HepG2 (cell line): ENCODE results near the gene KLHL17. TPM values are rescaled to one million over a fixed set of nuclear protein-coding genes. Genes with fewer than 3 reads are reported as not detected.
A peak's percentile ranks its signal among the peaks of the same experiment; 100 is the strongest.

Experiments used
- ARID2 ChIP-seq: sonication (generic); formaldehyde crosslinking; IDR thresholded peaks from 2 replicates; pipeline ENCODE4 v1.8.1; 2022; ENCODE audit warnings: mild to moderate bottlenecking, missing genetic modification reagents, borderline replicate concordance
- CBX5 ChIP-seq: sonication (generic); formaldehyde crosslinking; IDR thresholded peaks from 2 replicates; pipeline ENCODE4 v1.4.0; 2020; ENCODE audit warnings: missing genetic modification reagents, borderline replicate concordance
- CCAR2 ChIP-seq: fragments of 200-400 bp; formaldehyde crosslinking; optimal IDR thresholded peaks from 2 replicates; pipeline ENCODE3; 2018; ENCODE audit warnings: low read depth, mild to moderate bottlenecking, low read length, moderate library complexity
- ERF ChIP-seq: IDR thresholded peaks from 2 replicates; pipeline ENCODE4 v1.6.1; 2018; ENCODE audit warnings: missing biosample characterization, missing genetic modification reagents
- NR2F1 ChIP-seq, 2 experiments: fragments of 450-650 bp in 1 of 2; formaldehyde crosslinking in 1 of 2; IDR thresholded peaks; 2 replicates each; pipeline versions ENCODE4 v1.5.0 to v1.6.1; 2016 to 2020; ENCODE audit warnings: mild to moderate bottlenecking in 1 of 2, missing compliant biosample characterization in 1 of 2, missing genetic modification reagents in 1 of 2, moderate library complexity in 1 of 2
- NR2F6 ChIP-seq, 2 experiments: IDR thresholded peaks; 2 replicates each; pipeline ENCODE4 v1.6.1; 2016; ENCODE audit warnings: antibody characterized with exemption in 1 of 2, mild to moderate bottlenecking in 1 of 2
- RXRA ChIP-seq: sonication (generic); formaldehyde crosslinking; IDR thresholded peaks from 2 replicates; pipeline ENCODE4 v1.5.1; 2020; ENCODE audit warnings: missing genetic modification reagents
- SPEN ChIP-seq: sonication (generic); formaldehyde crosslinking; IDR thresholded peaks from 2 replicates; pipeline ENCODE4 v1.5.1; 2020; ENCODE audit warnings: low read depth, mild to moderate bottlenecking, missing genetic modification reagents
- U2AF1 ChIP-seq: fragments of 200-400 bp; formaldehyde crosslinking; optimal IDR thresholded peaks from 2 replicates; pipeline ENCODE3; 2017; ENCODE audit warnings: mild to moderate bottlenecking, low read depth, low read length
- WIZ ChIP-seq: sonication (generic); formaldehyde crosslinking; IDR thresholded peaks from 2 replicates; pipeline ENCODE4 v1.5.1; 2020; ENCODE audit warnings: mild to moderate bottlenecking, missing genetic modification reagents
- YEATS2 ChIP-seq: sonication (generic); formaldehyde crosslinking; IDR thresholded peaks from 2 replicates; pipeline ENCODE4 v1.4.0; 2020; ENCODE audit warnings: missing genetic modification reagents, borderline replicate concordance
- ZNF207 ChIP-seq: fragments of 450-650 bp; IDR thresholded peaks from 2 replicates; pipeline ENCODE4 v1.6.1; 2016; ENCODE audit warnings: antibody characterized with exemption, borderline replicate concordance
- ZNF263 ChIP-seq: sonication (generic); formaldehyde crosslinking; IDR thresholded peaks from 2 replicates; pipeline ENCODE4 v1.4.0; 2020; ENCODE audit warnings: missing genetic modification reagents
- ZNF557 ChIP-seq: sonication (generic); formaldehyde crosslinking; IDR thresholded peaks from 2 replicates; pipeline ENCODE4 v1.4.0; 2020; ENCODE audit warnings: missing genetic modification reagents
- ZNF607 ChIP-seq: sonication (generic); formaldehyde crosslinking; IDR thresholded peaks from 2 replicates; pipeline ENCODE4 v1.5.1; 2020; ENCODE audit warnings: missing genetic modification reagents, mild to moderate bottlenecking, borderline replicate concordance
- ZSCAN21 ChIP-seq: sonication (generic); formaldehyde crosslinking; IDR thresholded peaks from 2 replicates; pipeline ENCODE4 v1.8.0; 2022; ENCODE audit warnings: mild to moderate bottlenecking, missing genetic modification reagents, moderate library complexity, borderline replicate concordance
- polyA plus RNA-seq, 8 experiments: library from polyadenylated mRNA; depleted of rRNA in 3 of 8; stranded (reverse) in 7 of 8; unstranded in 1 of 8; fragments of >200 nt; fragmentation: Illumina TruSeq in 4 of 8; extraction: Trizol in 4 of 8; gene quantifications; 2 replicates each; pipeline versions ENCODE4 v1.2.1 to v1.2.3, GENCODE V29; 2011 to 2016; ENCODE audit warnings: low read depth in 4 of 8, missing spikeins in 1 of 8, mixed read lengths in 1 of 8; ENCODE audit not compliant: insufficient read depth in 1 of 8
- total RNA-seq, 5 experiments: library from RNA; depleted of rRNA; stranded (reverse); fragments of >200 nt; fragmentation: Illumina TruSeq; extraction: Trizol; gene quantifications; 2 replicates each; pipeline ENCODE4 v1.2.3, GENCODE V29; 2016; ENCODE audit warnings: low read depth in 1 of 5
- TF ChIP-seq, protein P1 (sequence below): sonication (generic); formaldehyde crosslinking; IDR thresholded peaks from 2 replicates; pipeline ENCODE4 v1.4.0; 2020; ENCODE audit warnings: missing genetic modification reagents, borderline replicate concordance
- TF ChIP-seq, protein P2 (sequence below): sonication (generic); formaldehyde crosslinking; IDR thresholded peaks from 2 replicates; pipeline ENCODE4 v1.4.0; 2020; ENCODE audit warnings: mild to moderate bottlenecking, missing genetic modification reagents
- TF ChIP-seq, protein P3 (sequence below): sonication (generic); formaldehyde crosslinking; IDR thresholded peaks from 2 replicates; pipeline ENCODE4 v1.4.0; 2020; ENCODE audit warnings: missing genetic modification reagents, borderline replicate concordance
- TF ChIP-seq, protein P4 (sequence below): IDR thresholded peaks from 2 replicates; pipeline ENCODE4 v1.6.1; 2016; ENCODE audit warnings: mild to moderate bottlenecking

The KLHL17 gene
- total and polyA plus RNA-seq, 2 of the 13 experiments (the other 11 are each of a cell fraction or from before 2014, with no cell fraction given) = 9.3 to 24.7 TPM

DNA sequence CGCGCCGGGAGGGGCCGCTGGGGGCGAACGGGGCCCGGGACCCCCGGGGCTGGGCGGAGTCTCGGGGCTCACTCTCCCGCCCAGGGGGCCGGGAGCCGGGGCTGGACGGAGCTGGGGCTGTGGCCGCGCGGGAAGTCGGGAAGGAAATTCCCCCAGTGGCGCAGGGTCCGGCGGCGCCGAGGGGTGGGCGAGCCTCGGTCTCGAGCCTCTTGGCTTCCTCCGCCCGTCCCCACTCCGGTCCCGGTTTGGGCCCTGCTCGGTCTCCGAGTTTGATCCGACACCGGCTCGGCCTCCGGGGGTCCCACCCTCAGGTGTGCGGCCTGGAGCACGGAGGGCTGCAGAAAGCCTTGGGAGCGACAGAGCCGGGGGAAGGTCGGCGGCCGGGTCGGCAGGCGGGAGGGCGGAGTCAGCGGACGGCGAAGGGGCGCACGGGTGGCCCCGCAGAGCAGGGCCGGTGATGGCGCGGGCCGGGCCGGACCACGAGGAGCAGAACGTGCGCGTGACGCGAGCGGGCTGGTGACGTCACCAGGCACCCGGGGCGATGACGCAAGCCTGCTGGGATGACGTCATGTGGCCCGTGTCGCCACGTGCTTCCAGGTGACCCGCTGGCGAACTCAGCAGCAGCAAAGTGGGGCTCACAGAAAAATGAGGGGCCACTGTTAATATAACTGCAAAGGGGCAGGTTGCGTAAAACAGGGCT is 40.1 kb downstream of the KLHL17 start (continued):
- TF ChIP-seq NR2F6 (IDR thresholded peaks at IDR 0.05) = no peak
- peak; percentile 49; the same call in 1 of the 2 replicates for TF ChIP-seq NR2F6 (CRISPR knock-in tag; IDR thresholded peaks at IDR 0.05)
- peak; percentile 37; the same call in 1 of the 2 replicates for TF ChIP-seq CBX5 (CRISPR knock-in tag)
- TF ChIP-seq U2AF1 = peak; percentile 32
- TF ChIP-seq RXRA (CRISPR knock-in tag) = peak; percentile 75; the same call in 1 of the 2 replicates
- TF ChIP-seq, protein P1, sequence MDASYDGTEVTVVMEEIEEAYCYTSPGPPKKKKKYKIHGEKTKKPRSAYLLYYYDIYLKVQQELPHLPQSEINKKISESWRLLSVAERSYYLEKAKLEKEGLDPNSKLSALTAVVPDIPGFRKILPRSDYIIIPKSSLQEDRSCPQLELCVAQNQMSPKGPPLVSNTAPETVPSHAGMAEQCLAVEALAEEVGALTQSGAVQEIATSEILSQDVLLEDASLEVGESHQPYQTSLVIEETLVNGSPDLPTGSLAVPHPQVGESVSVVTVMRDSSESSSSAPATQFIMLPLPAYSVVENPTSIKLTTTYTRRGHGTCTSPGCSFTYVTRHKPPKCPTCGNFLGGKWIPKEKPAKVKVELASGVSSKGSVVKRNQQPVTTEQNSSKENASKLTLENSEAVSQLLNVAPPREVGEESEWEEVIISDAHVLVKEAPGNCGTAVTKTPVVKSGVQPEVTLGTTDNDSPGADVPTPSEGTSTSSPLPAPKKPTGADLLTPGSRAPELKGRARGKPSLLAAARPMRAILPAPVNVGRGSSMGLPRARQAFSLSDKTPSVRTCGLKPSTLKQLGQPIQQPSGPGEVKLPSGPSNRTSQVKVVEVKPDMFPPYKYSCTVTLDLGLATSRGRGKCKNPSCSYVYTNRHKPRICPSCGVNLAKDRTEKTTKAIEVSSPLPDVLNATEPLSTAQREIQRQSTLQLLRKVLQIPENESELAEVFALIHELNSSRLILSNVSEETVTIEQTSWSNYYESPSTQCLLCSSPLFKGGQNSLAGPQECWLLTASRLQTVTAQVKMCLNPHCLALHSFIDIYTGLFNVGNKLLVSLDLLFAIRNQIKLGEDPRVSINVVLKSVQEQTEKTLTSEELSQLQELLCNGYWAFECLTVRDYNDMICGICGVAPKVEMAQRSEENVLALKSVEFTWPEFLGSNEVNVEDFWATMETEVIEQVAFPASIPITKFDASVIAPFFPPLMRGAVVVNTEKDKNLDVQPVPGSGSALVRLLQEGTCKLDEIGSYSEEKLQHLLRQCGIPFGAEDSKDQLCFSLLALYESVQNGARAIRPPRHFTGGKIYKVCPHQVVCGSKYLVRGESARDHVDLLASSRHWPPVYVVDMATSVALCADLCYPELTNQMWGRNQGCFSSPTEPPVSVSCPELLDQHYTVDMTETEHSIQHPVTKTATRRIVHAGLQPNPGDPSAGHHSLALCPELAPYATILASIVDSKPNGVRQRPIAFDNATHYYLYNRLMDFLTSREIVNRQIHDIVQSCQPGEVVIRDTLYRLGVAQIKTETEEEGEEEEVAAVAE (CRISPR knock-in tag) = 0 out of 2 replicates have a peak, but pooled peaks have one; percentile 27
- no peak for TF ChIP-seq ZNF207
- no peak for TF ChIP-seq NR2F1 (CRISPR knock-in tag; IDR thresholded peaks at IDR 0.05)
- TF ChIP-seq, protein P2, sequence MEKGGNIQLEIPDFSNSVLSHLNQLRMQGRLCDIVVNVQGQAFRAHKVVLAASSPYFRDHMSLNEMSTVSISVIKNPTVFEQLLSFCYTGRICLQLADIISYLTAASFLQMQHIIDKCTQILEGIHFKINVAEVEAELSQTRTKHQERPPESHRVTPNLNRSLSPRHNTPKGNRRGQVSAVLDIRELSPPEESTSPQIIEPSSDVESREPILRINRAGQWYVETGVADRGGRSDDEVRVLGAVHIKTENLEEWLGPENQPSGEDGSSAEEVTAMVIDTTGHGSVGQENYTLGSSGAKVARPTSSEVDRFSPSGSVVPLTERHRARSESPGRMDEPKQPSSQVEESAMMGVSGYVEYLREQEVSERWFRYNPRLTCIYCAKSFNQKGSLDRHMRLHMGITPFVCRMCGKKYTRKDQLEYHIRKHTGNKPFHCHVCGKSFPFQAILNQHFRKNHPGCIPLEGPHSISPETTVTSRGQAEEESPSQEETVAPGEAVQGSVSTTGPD = no peak
- TF ChIP-seq, protein P3, sequence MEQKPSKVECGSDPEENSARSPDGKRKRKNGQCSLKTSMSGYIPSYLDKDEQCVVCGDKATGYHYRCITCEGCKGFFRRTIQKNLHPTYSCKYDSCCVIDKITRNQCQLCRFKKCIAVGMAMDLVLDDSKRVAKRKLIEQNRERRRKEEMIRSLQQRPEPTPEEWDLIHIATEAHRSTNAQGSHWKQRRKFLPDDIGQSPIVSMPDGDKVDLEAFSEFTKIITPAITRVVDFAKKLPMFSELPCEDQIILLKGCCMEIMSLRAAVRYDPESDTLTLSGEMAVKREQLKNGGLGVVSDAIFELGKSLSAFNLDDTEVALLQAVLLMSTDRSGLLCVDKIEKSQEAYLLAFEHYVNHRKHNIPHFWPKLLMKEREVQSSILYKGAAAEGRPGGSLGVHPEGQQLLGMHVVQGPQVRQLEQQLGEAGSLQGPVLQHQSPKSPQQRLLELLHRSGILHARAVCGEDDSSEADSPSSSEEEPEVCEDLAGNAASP (CRISPR knock-in tag) = 0 out of 2 replicates have a peak, but pooled peaks have one; percentile 40
- TF ChIP-seq ARID2 = no peak
- TF ChIP-seq ZNF557 (CRISPR knock-in tag) = peak; percentile 79; the same call in 1 of the 2 replicates
- TF ChIP-seq YEATS2 = 0 out of 2 replicates have a peak, but pooled peaks have one; percentile 13
- TF ChIP-seq SPEN (CRISPR knock-in tag) = peak; percentile 70; the same call in 1 of the 2 replicates
- TF ChIP-seq ZNF607 (CRISPR knock-in tag) = peak; percentile 75
- no peak for TF ChIP-seq CCAR2
- peak; percentile 84 for TF ChIP-seq ZSCAN21
- TF ChIP-seq, protein P4, sequence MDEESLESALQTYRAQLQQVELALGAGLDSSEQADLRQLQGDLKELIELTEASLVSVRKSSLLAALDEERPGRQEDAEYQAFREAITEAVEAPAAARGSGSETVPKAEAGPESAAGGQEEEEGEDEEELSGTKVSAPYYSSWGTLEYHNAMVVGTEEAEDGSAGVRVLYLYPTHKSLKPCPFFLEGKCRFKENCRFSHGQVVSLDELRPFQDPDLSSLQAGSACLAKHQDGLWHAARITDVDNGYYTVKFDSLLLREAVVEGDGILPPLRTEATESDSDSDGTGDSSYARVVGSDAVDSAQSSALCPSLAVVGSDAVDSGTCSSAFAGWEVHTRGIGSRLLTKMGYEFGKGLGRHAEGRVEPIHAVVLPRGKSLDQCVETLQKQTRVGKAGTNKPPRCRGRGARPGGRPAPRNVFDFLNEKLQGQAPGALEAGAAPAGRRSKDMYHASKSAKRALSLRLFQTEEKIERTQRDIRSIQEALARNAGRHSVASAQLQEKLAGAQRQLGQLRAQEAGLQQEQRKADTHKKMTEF (CRISPR knock-in tag) = peak; percentile 97
- TF ChIP-seq ERF (CRISPR knock-in tag) = peak; percentile 48; the same call in 1 of the 2 replicates
- TF ChIP-seq WIZ (CRISPR knock-in tag) = peak; percentile 31; the same call in 1 of the 2 replicates
- TF ChIP-seq ZNF263 (CRISPR knock-in tag) = peak; percentile 74
